MM.1S (cell line): ENCODE measurements around the gene PLEKHG5.

Source experiments
- CTCF ChIP-seq: fragments of 300-600 bp; sonication (generic); IDR thresholded peaks from 2 replicates; pipeline ENCODE4 v1.5.1; 2016; ENCODE audit warnings: antibody characterized with exemption, low read length, mixed read lengths
- EZH2 ChIP-seq: fragments of 300-600 bp; sonication (generic); optimal IDR thresholded peaks from 2 replicates; pipeline ENCODE3; 2017; ENCODE audit warnings: low read depth, mild to moderate bottlenecking, antibody characterized with exemption, low read length, mixed read lengths
- EZH2phosphoT487 ChIP-seq: fragments of 300-600 bp; sonication (generic); IDR thresholded peaks from 2 replicates; pipeline ENCODE4 v1.6.1; 2018; ENCODE audit warnings: antibody characterized with exemption, low read length

GRCh38 chr1:6447016-6447817 is 44.2 kb downstream of the PLEKHG5 start:
- TF ChIP-seq EZH2 (no peak), CTCF (no peak), EZH2phosphoT487 (no peak)
